H1 (cell line): ENCODE results near the gene MACROD2. TPM values are rescaled to one million over a fixed set of nuclear protein-coding genes. Genes with fewer than 3 reads are reported as not detected.

Experiments used
- CBX8 ChIP-seq: fragments of 300-800, 300-1000 bp; sonication (generic); IDR thresholded peaks from 2 replicates; pipeline ENCODE4 v1.7.1; 2016; ENCODE audit warnings: low read depth, low read length, borderline replicate concordance
- EZH2 ChIP-seq: fragments of 200-600 bp; sonication (generic); IDR thresholded peaks from 2 replicates; pipeline ENCODE4 v1.7.1; 2012; ENCODE audit warnings: low read depth, mild to moderate bottlenecking, moderate library complexity, low read length, inconsistent platforms; ENCODE audit not compliant: severe bottlenecking
- KDM1A ChIP-seq: fragments of 200-600, 300-600 bp; sonication (generic); IDR thresholded peaks from 2 replicates; pipeline ENCODE4 v1.7.1; 2016; ENCODE audit warnings: mild to moderate bottlenecking, low read length, borderline replicate concordance
- PHF8 ChIP-seq: fragments of 200-600 bp; sonication (generic); conservative IDR thresholded peaks from 2 replicates; pipeline ENCODE4 v1.7.1; 2012; ENCODE audit warnings: low read depth, mild to moderate bottlenecking, inconsistent platforms, low read length, moderate library complexity
- POLR2A ChIP-seq, 2 experiments: IDR thresholded peaks; 1 replicate in 1 of 2; 2 replicates in 1 of 2; pipeline ENCODE4 v1.6.1; 2011; ENCODE audit warnings: low read depth in 2 of 2, low read length in 2 of 2, mild to moderate bottlenecking in 2 of 2; ENCODE audit errors: control extremely low read depth in 1 of 2
- SP1 ChIP-seq: IDR thresholded peaks from 2 replicates; pipeline ENCODE4 v1.6.1; 2011; ENCODE audit warnings: low read depth, low read length
- polyA plus RNA-seq, 7 experiments: library from polyadenylated mRNA; depleted of rRNA in 3 of 7; stranded (reverse) in 5 of 7; unstranded in 2 of 7; fragments of >200 nt in 5 of 7; fragments of 200-250 nt in 2 of 7; gene quantifications; 1 replicate in 5 of 7; 2 replicates in 1 of 7; 4 replicates in 1 of 7; pipeline versions ENCODE4 v1.2.1 to v1.2.3, GENCODE V29; 2011 to 2013; ENCODE audit warnings: missing spikeins in 2 of 7, mixed read lengths in 2 of 7
- total RNA-seq: library from RNA; stranded (reverse); fragmentation: NEBNext Ultra II Directional; extraction: Animal tissue kit (Norgen Biotek cat#: 25700); gene quantifications from 2 replicates; pipeline ENCODE4 v1.2.1, GENCODE V29; 2021
- TF ChIP-seq, protein P1 (sequence below): fragments of 300-600 bp; sonication (generic); IDR thresholded peaks from 2 replicates; pipeline ENCODE4 v1.7.1; 2012; ENCODE audit warnings: low read length, moderate library complexity, mild to moderate bottlenecking, inconsistent platforms; ENCODE audit not compliant: insufficient replicate concordance

MACROD2 gene
- total and polyA plus RNA-seq, 2 of the 8 experiments (the other 6 are each of a cell fraction or from before 2014, with no cell fraction given), result 0.70 to 3.9 TPM

DNA sequence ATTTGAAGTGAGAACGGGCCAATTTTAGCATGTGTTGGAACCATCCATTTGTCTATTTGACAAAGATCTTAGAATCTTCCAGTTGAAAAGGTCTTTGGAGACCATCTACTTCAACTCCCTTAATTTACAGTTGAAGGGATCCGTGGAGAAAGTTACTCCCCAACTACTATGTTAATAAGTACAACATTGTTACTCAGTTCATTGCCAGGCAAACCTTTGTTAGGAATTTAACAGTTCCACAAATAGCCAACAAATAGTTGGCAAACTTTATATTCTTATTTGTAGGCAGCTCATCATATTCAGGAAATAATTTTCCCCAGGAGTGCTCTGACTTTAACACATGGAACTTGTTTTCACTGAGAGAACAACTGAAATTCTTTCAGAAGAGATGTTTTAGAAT is 423.1 kb downstream of the MACROD2 start (continued):
- TF ChIP-seq PHF8 (no peak), CBX8 (no peak), KDM1A (no peak), POLR2A (IDR thresholded peaks at IDR 0.05; ENCODE audit: control extremely low read depth in 1 of 2, low read depth in 2 of 2, low read length in 2 of 2) (no peak), SP1 (no peak), EZH2 (no peak)
- TF ChIP-seq, protein P1, sequence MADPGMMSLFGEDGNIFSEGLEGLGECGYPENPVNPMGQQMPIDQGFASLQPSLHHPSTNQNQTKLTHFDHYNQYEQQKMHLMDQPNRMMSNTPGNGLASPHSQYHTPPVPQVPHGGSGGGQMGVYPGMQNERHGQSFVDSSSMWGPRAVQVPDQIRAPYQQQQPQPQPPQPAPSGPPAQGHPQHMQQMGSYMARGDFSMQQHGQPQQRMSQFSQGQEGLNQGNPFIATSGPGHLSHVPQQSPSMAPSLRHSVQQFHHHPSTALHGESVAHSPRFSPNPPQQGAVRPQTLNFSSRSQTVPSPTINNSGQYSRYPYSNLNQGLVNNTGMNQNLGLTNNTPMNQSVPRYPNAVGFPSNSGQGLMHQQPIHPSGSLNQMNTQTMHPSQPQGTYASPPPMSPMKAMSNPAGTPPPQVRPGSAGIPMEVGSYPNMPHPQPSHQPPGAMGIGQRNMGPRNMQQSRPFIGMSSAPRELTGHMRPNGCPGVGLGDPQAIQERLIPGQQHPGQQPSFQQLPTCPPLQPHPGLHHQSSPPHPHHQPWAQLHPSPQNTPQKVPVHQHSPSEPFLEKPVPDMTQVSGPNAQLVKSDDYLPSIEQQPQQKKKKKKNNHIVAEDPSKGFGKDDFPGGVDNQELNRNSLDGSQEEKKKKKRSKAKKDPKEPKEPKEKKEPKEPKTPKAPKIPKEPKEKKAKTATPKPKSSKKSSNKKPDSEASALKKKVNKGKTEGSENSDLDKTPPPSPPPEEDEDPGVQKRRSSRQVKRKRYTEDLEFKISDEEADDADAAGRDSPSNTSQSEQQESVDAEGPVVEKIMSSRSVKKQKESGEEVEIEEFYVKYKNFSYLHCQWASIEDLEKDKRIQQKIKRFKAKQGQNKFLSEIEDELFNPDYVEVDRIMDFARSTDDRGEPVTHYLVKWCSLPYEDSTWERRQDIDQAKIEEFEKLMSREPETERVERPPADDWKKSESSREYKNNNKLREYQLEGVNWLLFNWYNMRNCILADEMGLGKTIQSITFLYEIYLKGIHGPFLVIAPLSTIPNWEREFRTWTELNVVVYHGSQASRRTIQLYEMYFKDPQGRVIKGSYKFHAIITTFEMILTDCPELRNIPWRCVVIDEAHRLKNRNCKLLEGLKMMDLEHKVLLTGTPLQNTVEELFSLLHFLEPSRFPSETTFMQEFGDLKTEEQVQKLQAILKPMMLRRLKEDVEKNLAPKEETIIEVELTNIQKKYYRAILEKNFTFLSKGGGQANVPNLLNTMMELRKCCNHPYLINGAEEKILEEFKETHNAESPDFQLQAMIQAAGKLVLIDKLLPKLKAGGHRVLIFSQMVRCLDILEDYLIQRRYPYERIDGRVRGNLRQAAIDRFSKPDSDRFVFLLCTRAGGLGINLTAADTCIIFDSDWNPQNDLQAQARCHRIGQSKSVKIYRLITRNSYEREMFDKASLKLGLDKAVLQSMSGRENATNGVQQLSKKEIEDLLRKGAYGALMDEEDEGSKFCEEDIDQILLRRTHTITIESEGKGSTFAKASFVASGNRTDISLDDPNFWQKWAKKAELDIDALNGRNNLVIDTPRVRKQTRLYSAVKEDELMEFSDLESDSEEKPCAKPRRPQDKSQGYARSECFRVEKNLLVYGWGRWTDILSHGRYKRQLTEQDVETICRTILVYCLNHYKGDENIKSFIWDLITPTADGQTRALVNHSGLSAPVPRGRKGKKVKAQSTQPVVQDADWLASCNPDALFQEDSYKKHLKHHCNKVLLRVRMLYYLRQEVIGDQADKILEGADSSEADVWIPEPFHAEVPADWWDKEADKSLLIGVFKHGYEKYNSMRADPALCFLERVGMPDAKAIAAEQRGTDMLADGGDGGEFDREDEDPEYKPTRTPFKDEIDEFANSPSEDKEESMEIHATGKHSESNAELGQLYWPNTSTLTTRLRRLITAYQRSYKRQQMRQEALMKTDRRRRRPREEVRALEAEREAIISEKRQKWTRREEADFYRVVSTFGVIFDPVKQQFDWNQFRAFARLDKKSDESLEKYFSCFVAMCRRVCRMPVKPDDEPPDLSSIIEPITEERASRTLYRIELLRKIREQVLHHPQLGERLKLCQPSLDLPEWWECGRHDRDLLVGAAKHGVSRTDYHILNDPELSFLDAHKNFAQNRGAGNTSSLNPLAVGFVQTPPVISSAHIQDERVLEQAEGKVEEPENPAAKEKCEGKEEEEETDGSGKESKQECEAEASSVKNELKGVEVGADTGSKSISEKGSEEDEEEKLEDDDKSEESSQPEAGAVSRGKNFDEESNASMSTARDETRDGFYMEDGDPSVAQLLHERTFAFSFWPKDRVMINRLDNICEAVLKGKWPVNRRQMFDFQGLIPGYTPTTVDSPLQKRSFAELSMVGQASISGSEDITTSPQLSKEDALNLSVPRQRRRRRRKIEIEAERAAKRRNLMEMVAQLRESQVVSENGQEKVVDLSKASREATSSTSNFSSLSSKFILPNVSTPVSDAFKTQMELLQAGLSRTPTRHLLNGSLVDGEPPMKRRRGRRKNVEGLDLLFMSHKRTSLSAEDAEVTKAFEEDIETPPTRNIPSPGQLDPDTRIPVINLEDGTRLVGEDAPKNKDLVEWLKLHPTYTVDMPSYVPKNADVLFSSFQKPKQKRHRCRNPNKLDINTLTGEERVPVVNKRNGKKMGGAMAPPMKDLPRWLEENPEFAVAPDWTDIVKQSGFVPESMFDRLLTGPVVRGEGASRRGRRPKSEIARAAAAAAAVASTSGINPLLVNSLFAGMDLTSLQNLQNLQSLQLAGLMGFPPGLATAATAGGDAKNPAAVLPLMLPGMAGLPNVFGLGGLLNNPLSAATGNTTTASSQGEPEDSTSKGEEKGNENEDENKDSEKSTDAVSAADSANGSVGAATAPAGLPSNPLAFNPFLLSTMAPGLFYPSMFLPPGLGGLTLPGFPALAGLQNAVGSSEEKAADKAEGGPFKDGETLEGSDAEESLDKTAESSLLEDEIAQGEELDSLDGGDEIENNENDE, result no peak
